ENCODE results near the gene TXNDC11.

Gene TXNDC11

GRCh38 chr16:11665071-11665491 is 77.6 kb downstream of the TXNDC11 start:
- no peak overlapping the region for H3K4me3 ChIP-seq (ENCODE audit: low read depth, low read length)

GRCh38 chr16:11662582-11662981 is 80.1 kb downstream of the TXNDC11 start:
- no peak overlapping the region for H3K4me3 ChIP-seq (ENCODE audit: low read depth, low read length)

- no peak overlapping the region for H3K4me3 ChIP-seq (ENCODE audit: low read depth, low read length)
These were observed 82.1 kb downstream of the TXNDC11 start for GRCh38 chr16:11660565-11660964.

GRCh38 chr16:11658896-11659708 is 83.6 kb downstream of the TXNDC11 start:
- H3K4me3 ChIP-seq (ENCODE audit: low read depth, low read length), result no peak overlapping the region

GRCh38 chr16:11657556-11657955 is 85.1 kb downstream of the TXNDC11 start:
- no peak overlapping the region for H3K4me3 ChIP-seq (ENCODE audit: low read depth, low read length)

GRCh38 chr16:11655655-11656054 is 87.0 kb downstream of the TXNDC11 start:
- no peak overlapping the region for H3K4me3 ChIP-seq (ENCODE audit: low read depth, low read length)

- H3K4me3 ChIP-seq (ENCODE audit: low read depth, low read length), result no peak overlapping the region
These were observed 90.9 kb downstream of the TXNDC11 start for GRCh38 chr16:11651796-11652195.

- no peak overlapping the region for H3K4me3 ChIP-seq (ENCODE audit: low read depth, low read length)
These were observed 91.7 kb downstream of the TXNDC11 start for GRCh38 chr16:11650641-11651591.

GRCh38 chr16:11649276-11649675 is 93.4 kb downstream of the TXNDC11 start:
- H3K4me3 ChIP-seq (ENCODE audit: low read depth, low read length), result no peak overlapping the region

- H3K4me3 ChIP-seq (ENCODE audit: low read depth, low read length), result no peak overlapping the region
These were observed 99.9 kb downstream of the TXNDC11 start for GRCh38 chr16:11642765-11643116.

GRCh38 chr16:11640987-11641817 is 101.5 kb downstream of the TXNDC11 start:
- no peak overlapping the region for H3K4me3 ChIP-seq (ENCODE audit: low read depth, low read length)

GRCh38 chr16:11639925-11640899 is 102.4 kb downstream of the TXNDC11 start:
- H3K4me3 ChIP-seq (ENCODE audit: low read depth, low read length), result no peak overlapping the region

GRCh38 chr16:11639008-11639562 is 103.6 kb downstream of the TXNDC11 start:
- H3K4me3 ChIP-seq (ENCODE audit: low read depth, low read length), result no peak overlapping the region

GRCh38 chr16:11638140-11638539 is 104.5 kb downstream of the TXNDC11 start:
- H3K4me3 ChIP-seq (ENCODE audit: low read depth, low read length), result no peak overlapping the region

GRCh38 chr16:11637320-11637719 is 105.3 kb downstream of the TXNDC11 start:
- H3K4me3 ChIP-seq (ENCODE audit: low read depth, low read length), result no peak overlapping the region

- peak overlapping the region; percentile 8 for H3K4me3 ChIP-seq (ENCODE audit: low read depth, low read length)
These were observed 106.4 kb downstream of the TXNDC11 start for GRCh38 chr16:11636172-11636721.

- peak overlapping the region; percentile 8 for H3K4me3 ChIP-seq (ENCODE audit: low read depth, low read length)
These were observed 106.9 kb downstream of the TXNDC11 start for GRCh38 chr16:11635679-11636171.

- no peak overlapping the region for H3K4me3 ChIP-seq (ENCODE audit: low read depth, low read length)
These were observed 107.5 kb downstream of the TXNDC11 start for GRCh38 chr16:11635113-11635652.

- H3K4me3 ChIP-seq (ENCODE audit: low read depth, low read length), result no peak overlapping the region
These were observed 108.3 kb downstream of the TXNDC11 start for GRCh38 chr16:11634312-11634711.
